Gastrocnemius medialis (tissue), 4 donors: ENCODE measurements around the gene CHAF1A. TPM values are rescaled to one million over a fixed set of nuclear protein-coding genes. Genes with fewer than 3 reads are reported as not detected.

Source experiments
- ATAC-seq, 2 donors: fragments of 150-250 bp; one replicate each; pipeline ENCODE4 v1.9.1; 2016
- DNase-seq, 2 donors: peaks; one replicate each; pipeline ENCODE4 v3.0.0-alpha.2; 2019
- H3K27ac ChIP-seq, 4 donors: fragments of 200-600 bp; sonication (generic); 1 replicate in 1 of 4; 2 replicates in 3 of 4; pipeline ENCODE4 v1.5.1; 2016 to 2018; ENCODE audit warnings: mild to moderate bottlenecking in 2 of 4, moderate library complexity in 1 of 4
- H3K27me3 ChIP-seq, 3 donors: fragments of 200-600 bp; sonication (generic) in 2 of 3; 1 replicate in 1 of 3; 2 replicates in 2 of 3; pipeline versions ENCODE4 v1.5.1 to v1.6.0; 2016 to 2019; ENCODE audit warnings: mild to moderate bottlenecking in 1 of 3, moderate library complexity in 1 of 3
- H3K36me3 ChIP-seq, 2 donors: fragments of 200-600 bp; sonication (generic) in 1 of 2; one replicate each; pipeline ENCODE4 v1.5.1; 2017 to 2018
- H3K4me1 ChIP-seq, 2 donors: fragments of 200-600 bp; sonication (generic) in 1 of 2; one replicate each; pipeline ENCODE4 v1.5.1; 2016 to 2017; ENCODE audit warnings: mild to moderate bottlenecking in 2 of 2
- H3K4me3 ChIP-seq, 4 donors: fragments of 200-600 bp; sonication (generic) in 3 of 4; 1 replicate in 1 of 4; 2 replicates in 3 of 4; pipeline ENCODE4 v1.5.1; 2016 to 2019; ENCODE audit warnings: mild to moderate bottlenecking in 2 of 4
- H3K9me3 ChIP-seq, 3 donors: fragments of 200-600 bp; sonication (generic) in 2 of 3; 1 replicate in 1 of 3; 2 replicates in 2 of 3; pipeline ENCODE4 v1.5.1; 2016 to 2019
- CTCF ChIP-seq, 5 experiments: fragments of 450-650 bp in 3 of 5; fragments of 200-600 bp in 2 of 5; sonication (generic) in 2 of 5; IDR thresholded peaks in 4 of 5; conservative IDR thresholded peaks in 1 of 5; 1 replicate in 4 of 5; 2 replicates in 1 of 5; pipeline ENCODE4 v1.5.1; 2016 to 2019; ENCODE audit warnings: antibody characterized with exemption in 5 of 5, mild to moderate bottlenecking in 3 of 5, moderate library complexity in 3 of 5
- POLR2A ChIP-seq, 2 donors: fragments of 450-650 bp; IDR thresholded peaks; one replicate each; pipeline ENCODE4 v1.6.1; 2017; ENCODE audit warnings: antibody characterized with exemption in 2 of 2, mild to moderate bottlenecking in 2 of 2, moderate library complexity in 2 of 2
- in situ Hi-C, 4 donors: fragments of 200-750 bp; cut with MboI; loops; one replicate each; pipeline versions ENCODE4 v1.15.0 to v1.8.0; 2017; ENCODE audit warnings: low sequenced_read_pairs in 4 of 4
- intact Hi-C: fragments of 100-400 bp; cut with DNase I; formaldehyde crosslinking; loops from one replicate; pipeline ENCODE4 v1.15.1; 2023; ENCODE audit warnings: low total_unique reads
- total RNA-seq, 4 donors: library from RNA; depleted of rRNA; stranded (reverse); fragments of >200 nt; gene quantifications; one replicate each; pipeline versions ENCODE4 v1.1.0 to v1.2.3, GENCODE V29; 2016

The CHAF1A gene
- total RNA-seq, 4 donors from 2014 or later: 7.3 to 15.8 (median 9.7) TPM

GRCh38 chr19:4473011-4473762 lies 70.7 kb downstream of the CHAF1A start:
- no peaks in the 10 kb centered on the region for H3K9me3 ChIP-seq
- TF ChIP-seq POLR2A (IDR thresholded peaks at IDR 0.05) (no peak), CTCF (IDR thresholded peaks at IDR 0.05 in 4 of 5, conservative IDR thresholded peaks at IDR 0.05 in 1 of 5) (no peak)
- peak overlapping the region; percentile 72 to 95 (median 78) for H3K27ac ChIP-seq
- peaks cover 16 to 18% of the 10 kb centered on the region in 2 donors for H3K4me1 ChIP-seq
- in situ Hi-C loops (no loop called here), intact Hi-C loops (no loop called here)
- no peak for DNase-seq
- H3K4me3 ChIP-seq: peak overlapping the region; percentile 68 to 85 (median 77)
- ATAC-seq: no peak
- peaks cover 0 to 12% of the 10 kb centered on the region in 2 donors for H3K36me3 ChIP-seq
- H3K27me3 ChIP-seq: no peaks in the 10 kb centered on the region

- no peak for ATAC-seq
- peak overlapping the region in 2 of 4 donors; percentile 31 to 82 for H3K27ac ChIP-seq
- intact Hi-C loops: no loop called here
Observed at GRCh38 chr19:4473763-4474513, 71.5 kb downstream of the CHAF1A start.

DNA sequence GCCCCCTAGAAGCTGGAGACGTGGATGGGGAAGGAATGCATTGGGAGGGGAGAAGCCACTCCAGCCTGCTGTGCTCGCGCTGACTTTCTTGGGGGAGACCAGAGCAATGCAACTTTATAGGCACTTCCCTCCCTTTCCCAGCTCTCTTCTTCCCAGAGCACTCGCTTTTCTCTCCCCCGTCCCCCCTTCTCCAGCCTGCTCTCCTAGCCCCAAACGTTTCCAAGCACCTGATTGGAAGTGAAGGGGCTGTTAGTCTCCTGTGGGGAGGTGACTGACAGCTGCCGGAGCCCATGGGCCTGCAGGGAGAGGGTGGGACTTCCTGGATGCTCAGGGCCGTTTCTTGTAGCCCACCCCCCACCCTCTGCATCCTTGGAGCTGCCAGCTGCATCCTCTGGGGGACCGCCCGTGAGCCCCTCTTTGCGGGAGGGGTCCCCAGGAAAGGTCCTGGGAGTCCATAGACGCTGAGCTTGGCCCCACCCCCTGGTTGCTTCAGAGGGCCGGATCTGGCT lies 72.1 kb downstream of the CHAF1A start:
- peak overlapping the region in 1 of 4 donors; percentile 82 for H3K27ac ChIP-seq
- intact Hi-C loops: no loop called here
- in situ Hi-C loops: no loop called here
- peaks cover 16 to 18% of the 10 kb centered on the region in 2 donors for H3K4me1 ChIP-seq
- no peak overlapping the region for H3K4me3 ChIP-seq
- ATAC-seq: no peak
- DNase-seq: no peak
- TF ChIP-seq CTCF (IDR thresholded peaks at IDR 0.05 in 4 of 5, conservative IDR thresholded peaks at IDR 0.05 in 1 of 5) (no peak), POLR2A (IDR thresholded peaks at IDR 0.05) (no peak)
- no peaks in the 10 kb centered on the region for H3K9me3 ChIP-seq
- H3K27me3 ChIP-seq: no peaks in the 10 kb centered on the region
- peaks cover 0 to 17% of the 10 kb centered on the region in 2 donors for H3K36me3 ChIP-seq

More at GRCh38 chr19:4473763-4474513, 71.5 kb downstream of the CHAF1A start:
- Histone ChIP-seq H3K36me3 (peaks cover 0 to 17% of the 10 kb centered on the region in 2 donors), H3K27me3 (no peaks in the 10 kb centered on the region), H3K9me3 (no peaks in the 10 kb centered on the region), H3K4me3 (peak overlapping the region in 1 of 4 donors; percentile 78), H3K4me1 (peaks cover 16 to 18% of the 10 kb centered on the region in 2 donors)
- no peak for DNase-seq
- in situ Hi-C loops: no loop called here
- TF ChIP-seq POLR2A (IDR thresholded peaks at IDR 0.05) (no peak), CTCF (IDR thresholded peaks at IDR 0.05 in 4 of 5, conservative IDR thresholded peaks at IDR 0.05 in 1 of 5) (no peak)

- no peak for DNase-seq
- H3K36me3 ChIP-seq: peaks cover 0 to 17% of the 10 kb centered on the region in 2 donors
Observed at GRCh38 chr19:4477034-4477801, 74.8 kb downstream of the CHAF1A start.

More at GRCh38 chr19:4477034-4477801, 74.8 kb downstream of the CHAF1A start:
- no peak overlapping the region for H3K4me3 ChIP-seq
- intact Hi-C loops (no loop called here), in situ Hi-C loops (no loop called here)
- H3K4me1 ChIP-seq: peaks cover 11 to 14% of the 10 kb centered on the region in 2 donors
- no peaks in the 10 kb centered on the region for H3K9me3 ChIP-seq
- no peak overlapping the region for H3K27ac ChIP-seq
- no peak for TF ChIP-seq POLR2A (IDR thresholded peaks at IDR 0.05)
- TF ChIP-seq CTCF (IDR thresholded peaks at IDR 0.05 in 4 of 5, conservative IDR thresholded peaks at IDR 0.05 in 1 of 5): no peak
- no peaks in the 10 kb centered on the region for H3K27me3 ChIP-seq
- no peak for ATAC-seq
